ENCODE measurements around the gene GDI1.

Gene GDI1

GRCh38 chrX:154476821-154477220 is 39.9 kb downstream of the GDI1 start:
- Histone ChIP-seq H3K9me3 (replicated peaks in 1 of 11) (peaks cover 0 to 8% (median 0%) of the 10 kb centered on the region in 11 experiments; a peak in 2 of 22 replicates), H3K4me2 (peak overlapping the region in 2 of 11 experiments; percentile 6 to 34; a peak in 1 of 22 replicates), H3K9ac (no peak overlapping the region), H3K27ac (no peak overlapping the region), H3K36me3 (peaks cover 0 to 28% (median 8%) of the 10 kb centered on the region in 11 experiments; a peak in 11 of 22 replicates), H3K27me3 (peaks cover 17 to 71% (median 49%) of the 10 kb centered on the region in 11 experiments), H3K4me1 (peaks cover 15 to 34% (median 21%) of the 10 kb centered on the region in 10 experiments; a peak in 19 of 20 replicates), H3K4me3 (no peak overlapping the region), H4K20me1 (peaks cover 0 to 40% (median 14%) of the 10 kb centered on the region in 11 experiments; a peak in 14 of 22 replicates)
- no peak for TF ChIP-seq Cebpa-rat (IDR thresholded peaks at IDR 0.05)

DNA sequence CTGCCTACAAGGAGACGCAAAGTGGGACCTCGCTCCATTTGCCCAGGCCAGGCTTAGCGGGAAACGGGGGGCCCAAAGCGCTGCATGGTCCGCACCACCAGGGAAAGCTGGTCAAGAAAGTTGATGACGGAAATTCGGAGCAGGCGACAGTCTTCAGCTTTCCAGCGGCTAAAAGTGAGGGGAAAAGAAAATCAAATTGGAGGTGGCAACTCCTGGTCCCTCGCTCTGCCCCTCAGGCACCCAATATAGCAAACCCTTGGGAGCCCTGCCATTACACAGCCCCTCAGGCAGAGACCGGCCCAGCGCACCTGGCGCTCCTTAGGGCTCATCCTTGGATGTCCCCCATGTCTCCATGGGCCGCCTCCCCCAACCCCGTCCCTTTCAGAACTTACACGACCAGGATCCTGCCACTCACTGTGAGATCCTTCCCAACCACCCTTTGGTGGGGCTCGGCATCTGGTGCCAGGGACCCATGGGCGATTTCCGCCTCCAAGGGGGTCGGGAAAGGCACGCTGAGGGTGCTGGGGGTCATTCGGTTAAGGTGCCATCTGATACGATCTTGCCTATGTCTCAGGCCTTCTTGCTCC is 41.0 kb downstream of the GDI1 start:
- Histone ChIP-seq H3K9me3 (replicated peaks in 1 of 11) (peaks cover 0 to 8% (median 0%) of the 10 kb centered on the region in 11 experiments; a peak in 2 of 22 replicates), H3K9ac (peak overlapping the region; percentile 60 to 81 (median 77); a peak in 21 of 22 replicates)

DNA sequence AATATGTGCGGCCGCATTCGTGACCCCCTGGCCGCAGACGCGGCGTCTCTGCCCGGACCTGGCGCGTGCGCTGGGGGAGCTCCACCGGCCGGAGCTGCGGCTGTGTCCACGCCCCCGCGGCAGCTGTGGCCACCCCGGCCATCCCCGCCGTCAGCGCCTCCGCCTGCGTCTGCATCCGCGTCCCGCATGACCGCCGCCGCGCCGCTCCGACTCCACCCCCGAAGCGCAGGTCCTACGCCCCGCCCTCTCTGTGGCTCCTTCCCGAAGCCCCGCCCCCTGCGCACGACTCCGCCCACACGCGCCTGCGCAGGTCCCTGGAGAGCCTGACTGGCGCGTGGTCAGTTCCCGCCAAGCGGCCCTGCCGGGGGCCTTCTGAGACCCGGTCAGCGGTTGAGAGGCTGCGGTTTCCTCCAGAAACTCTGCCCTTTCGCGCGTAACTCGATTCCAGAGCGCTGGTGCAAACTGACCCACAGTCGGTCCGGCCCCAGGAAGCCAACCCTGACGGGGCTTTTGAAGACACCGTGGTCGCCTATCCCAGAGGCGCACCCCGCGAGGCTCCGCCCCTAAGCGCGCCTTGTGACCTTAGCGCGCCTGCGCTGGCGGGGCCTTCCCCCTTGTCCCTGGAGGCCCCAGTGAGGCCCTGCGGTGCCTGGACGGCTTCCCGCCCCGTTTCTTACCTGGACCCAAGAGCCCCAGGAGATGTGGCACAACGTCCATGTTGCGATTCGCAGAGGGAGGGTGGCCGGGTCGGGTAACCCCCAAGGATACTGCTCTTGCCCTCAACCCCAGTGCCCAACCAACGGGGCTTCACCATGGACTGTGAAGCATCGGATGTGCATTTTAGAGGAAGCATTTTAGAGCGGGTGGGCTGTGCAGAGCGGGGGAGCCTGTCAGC is 42.0 kb downstream of the GDI1 start, which contains the start of gene LAGE3:
TSS of gene LAGE3 (minus strand) at position 554 of the 895 bp plus-strand sequence. CDS start at position 188, 366 bp downstream.
- peaks cover 0 to 13% (median 4%) of the 10 kb centered on the region in 11 experiments; a peak in 7 of 22 replicates for H3K36me3 ChIP-seq
- TF ChIP-seq Cebpa-rat (IDR thresholded peaks at IDR 0.05): no peak
- H3K4me2 ChIP-seq: peak within 1 kb of the TSS; percentile 49 to 91 (median 78)
- H4K20me1 ChIP-seq: peaks cover 0 to 27% (median 14%) of the 10 kb centered on the region in 11 experiments; a peak in 13 of 22 replicates
- peak within 1 kb of the TSS; percentile 40 to 89 (median 84) for H3K27ac ChIP-seq
- peaks cover 31 to 55% (median 39%) of the 10 kb centered on the region in 10 experiments for H3K4me1 ChIP-seq
- H3K9me3 ChIP-seq (replicated peaks in 1 of 11): peaks cover 0 to 8% (median 0%) of the 10 kb centered on the region in 11 experiments; a peak in 2 of 22 replicates
- H3K27me3 ChIP-seq: peaks cover 34 to 73% (median 62%) of the 10 kb centered on the region in 11 experiments
- H3K9ac ChIP-seq: peak within 1 kb of the TSS; percentile 60 to 81 (median 77)
- H3K4me3 ChIP-seq: peak within 1 kb of the TSS; percentile 45 to 73 (median 62)

More for the DNA sequence above, 41.0 kb downstream of the GDI1 start:
- peaks cover 0 to 29% (median 15%) of the 10 kb centered on the region in 11 experiments; a peak in 14 of 22 replicates for H4K20me1 ChIP-seq
- H3K27ac ChIP-seq: peak overlapping the region in 10 of 11 experiments; percentile 40 to 89 (median 83); a peak in 15 of 22 replicates
- peaks cover 0 to 17% (median 6%) of the 10 kb centered on the region in 11 experiments; a peak in 5 of 22 replicates for H3K36me3 ChIP-seq
- peaks cover 29 to 73% (median 59%) of the 10 kb centered on the region in 11 experiments for H3K27me3 ChIP-seq
- H3K4me1 ChIP-seq: peaks cover 21 to 45% (median 29%) of the 10 kb centered on the region in 10 experiments
- H3K4me2 ChIP-seq: peak overlapping the region; percentile 49 to 91 (median 78)
- H3K4me3 ChIP-seq: peak overlapping the region; percentile 45 to 73 (median 62)
- no peak for TF ChIP-seq Cebpa-rat (IDR thresholded peaks at IDR 0.05)

DNA sequence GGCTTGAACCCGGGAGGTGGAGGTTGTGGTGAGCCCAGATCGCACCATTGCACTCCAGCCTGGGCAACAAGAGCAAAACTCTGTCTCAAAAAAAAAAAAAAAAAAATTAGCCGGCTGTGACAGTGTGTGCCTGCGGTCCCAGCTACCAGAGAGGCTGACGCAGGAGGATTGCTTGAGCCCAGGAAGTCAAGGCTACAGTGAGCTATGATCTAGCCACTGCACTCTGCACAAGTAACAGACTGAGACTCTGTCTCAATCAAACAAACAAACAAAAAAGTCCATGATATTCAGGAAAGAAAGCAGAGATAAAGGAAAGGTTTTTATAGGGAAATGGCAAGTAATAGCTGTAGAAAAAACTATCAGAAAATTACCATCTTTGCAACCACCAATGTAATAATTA is 44.2 kb downstream of the GDI1 start:
- no peak overlapping the region for H3K4me2 ChIP-seq
- H3K9ac ChIP-seq: no peak overlapping the region
- no peak overlapping the region for H3K4me3 ChIP-seq
- no peak overlapping the region for H3K27ac ChIP-seq
- H3K9me3 ChIP-seq (replicated peaks in 1 of 11): peaks cover 0 to 13% (median 5%) of the 10 kb centered on the region in 11 experiments; a peak in 8 of 22 replicates
- H4K20me1 ChIP-seq: peaks cover 0 to 35% (median 21%) of the 10 kb centered on the region in 11 experiments; a peak in 12 of 22 replicates
- peaks cover 0 to 20% (median 11%) of the 10 kb centered on the region in 11 experiments; a peak in 12 of 22 replicates for H3K36me3 ChIP-seq
- peaks cover 44 to 72% (median 57%) of the 10 kb centered on the region in 10 experiments for H3K4me1 ChIP-seq
- peaks cover 42 to 81% (median 67%) of the 10 kb centered on the region in 11 experiments for H3K27me3 ChIP-seq
- no peak for TF ChIP-seq Cebpa-rat (IDR thresholded peaks at IDR 0.05)

GRCh38 chrX:154481911-154482601 is 45.1 kb downstream of the GDI1 start:
- H3K9ac ChIP-seq: peak overlapping the region in 2 of 11 experiments; percentile 8 to 30; a peak in 1 of 22 replicates
- peaks cover 42 to 74% (median 59%) of the 10 kb centered on the region in 11 experiments for H3K27me3 ChIP-seq
- H3K4me2 ChIP-seq: peak overlapping the region in 7 of 11 experiments; percentile 70 to 88 (median 80); a peak in 9 of 22 replicates
- peaks cover 46 to 68% (median 58%) of the 10 kb centered on the region in 10 experiments for H3K4me1 ChIP-seq
- 0 out of 22 replicates have a peak overlapping the region, but pooled peaks of 1 of the 11 experiments have one; percentile 24 for H3K27ac ChIP-seq
- peaks cover 0 to 20% (median 11%) of the 10 kb centered on the region in 11 experiments; a peak in 12 of 22 replicates for H3K36me3 ChIP-seq
- TF ChIP-seq Cebpa-rat (IDR thresholded peaks at IDR 0.05): no peak
- H3K4me3 ChIP-seq: no peak overlapping the region
- H4K20me1 ChIP-seq: peaks cover 0 to 35% (median 21%) of the 10 kb centered on the region in 11 experiments; a peak in 12 of 22 replicates
- peaks cover 0 to 19% (median 9%) of the 10 kb centered on the region in 11 experiments; a peak in 11 of 22 replicates for H3K9me3 ChIP-seq (replicated peaks in 1 of 11)

DNA sequence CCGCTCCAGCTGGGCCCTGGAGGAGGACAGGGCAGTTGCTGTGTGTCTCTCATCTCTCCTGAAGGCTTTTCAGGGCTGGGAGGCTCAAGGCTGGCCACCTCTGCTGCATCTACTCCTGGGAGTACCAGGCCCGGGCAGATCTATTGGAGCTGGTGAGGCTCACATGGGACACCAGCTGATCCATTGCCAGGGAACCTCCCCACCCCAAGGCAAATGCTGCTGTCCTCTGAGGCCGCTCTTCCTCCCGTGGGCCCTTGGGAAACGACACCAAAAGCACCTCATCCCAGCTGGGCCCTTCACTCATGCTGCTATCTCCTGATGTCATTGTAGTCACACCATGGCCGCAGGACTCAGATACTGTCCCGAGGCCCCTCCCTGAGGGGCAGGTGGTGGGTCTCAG is 45.8 kb downstream of the GDI1 start:
- Histone ChIP-seq H3K36me3 (peaks cover 0 to 20% (median 11%) of the 10 kb centered on the region in 11 experiments; a peak in 13 of 22 replicates), H4K20me1 (peaks cover 0 to 38% (median 18%) of the 10 kb centered on the region in 11 experiments; a peak in 10 of 22 replicates), H3K9me3 (replicated peaks in 1 of 11) (peaks cover 0 to 26% (median 13%) of the 10 kb centered on the region in 11 experiments; a peak in 13 of 22 replicates), H3K9ac (peak overlapping the region in 3 of 11 experiments; percentile 30 to 44 (median 41); a peak in 3 of 22 replicates), H3K4me2 (peak overlapping the region; percentile 70 to 89 (median 81)), H3K27me3 (peaks cover 42 to 67% (median 54%) of the 10 kb centered on the region in 11 experiments), H3K4me3 (no peak overlapping the region), H3K4me1 (peaks cover 50 to 69% (median 62%) of the 10 kb centered on the region in 10 experiments), H3K27ac (0 out of 22 replicates have a peak overlapping the region, but pooled peaks of 1 of the 11 experiments have one; percentile 24)
- TF ChIP-seq Cebpa-rat (IDR thresholded peaks at IDR 0.05): no peak

- Histone ChIP-seq H3K9ac (peak overlapping the region in 3 of 11 experiments; percentile 30 to 44 (median 41); a peak in 2 of 22 replicates), H3K4me1 (peaks cover 51 to 64% (median 59%) of the 10 kb centered on the region in 10 experiments)
- no peak for TF ChIP-seq Cebpa-rat (IDR thresholded peaks at IDR 0.05)
Measured at GRCh38 chrX:154483325-154483724, 46.4 kb downstream of the GDI1 start.

More at GRCh38 chrX:154483325-154483724, 46.4 kb downstream of the GDI1 start:
- peaks cover 0 to 26% (median 16%) of the 10 kb centered on the region in 11 experiments; a peak in 14 of 22 replicates for H3K36me3 ChIP-seq
- no peak overlapping the region for H3K4me3 ChIP-seq
- H3K27ac ChIP-seq: 0 out of 22 replicates have a peak overlapping the region, but pooled peaks of 1 of the 11 experiments have one; percentile 24
- H4K20me1 ChIP-seq: peaks cover 0 to 36% (median 14%) of the 10 kb centered on the region in 11 experiments; a peak in 10 of 22 replicates
- H3K9me3 ChIP-seq (replicated peaks in 1 of 11): peaks cover 0 to 31% (median 18%) of the 10 kb centered on the region in 11 experiments; a peak in 13 of 22 replicates
- peaks cover 42 to 64% (median 52%) of the 10 kb centered on the region in 11 experiments for H3K27me3 ChIP-seq
- peak overlapping the region; percentile 70 to 89 (median 81) for H3K4me2 ChIP-seq

Measured in BLaER1 treated with 17β-estradiol and CSF1 and Interleukin-3, amounts not matched to agents 10 nM and 100 nM (cell line).